HEK293 (cell line): ENCODE measurements around the gene UCK2.

ENCODE experiments used
- CTCF ChIP-seq: fragments of 450-650 bp; formaldehyde crosslinking; IDR thresholded peaks from 2 replicates; pipeline ENCODE4 v1.5.1; 2016; ENCODE audit warnings: missing biosample characterization, missing genetic modification characterization
- MZF1 ChIP-seq: fragments of 450-650 bp; formaldehyde crosslinking; IDR thresholded peaks from 2 replicates; pipeline ENCODE4 v1.5.1; 2017; ENCODE audit warnings: missing biosample characterization, missing genetic modification characterization, borderline replicate concordance
- YY1 ChIP-seq: fragments of 450-650 bp; formaldehyde crosslinking; IDR thresholded peaks from 2 replicates; pipeline ENCODE4 v1.5.1; 2018; ENCODE audit warnings: missing biosample characterization, missing genetic modification characterization
- ZBTB7A ChIP-seq: fragments of 450-650 bp; formaldehyde crosslinking; IDR thresholded peaks from 2 replicates; pipeline ENCODE4 v1.5.1; 2016; ENCODE audit warnings: low read depth, missing biosample characterization, missing genetic modification characterization
- ZFHX2 ChIP-seq: fragments of 450-650 bp; formaldehyde crosslinking; conservative IDR thresholded peaks from 2 replicates; pipeline ENCODE4 v1.5.1; 2016; ENCODE audit warnings: missing biosample characterization, missing genetic modification characterization
- ZNF701 ChIP-seq: fragments of 450-650 bp; formaldehyde crosslinking; IDR thresholded peaks from 2 replicates; pipeline ENCODE4 v1.5.1; 2016; ENCODE audit warnings: missing biosample characterization, missing genetic modification characterization
- TF ChIP-seq, protein P1 (sequence below): fragments of 450-650 bp; formaldehyde crosslinking; IDR thresholded peaks from 2 replicates; pipeline ENCODE4 v1.5.1; 2016; ENCODE audit warnings: missing biosample characterization, missing genetic modification characterization

GRCh38 chr1:165829888-165830287 lies 2.5 kb downstream of the UCK2 start:
- TF ChIP-seq, protein P1, sequence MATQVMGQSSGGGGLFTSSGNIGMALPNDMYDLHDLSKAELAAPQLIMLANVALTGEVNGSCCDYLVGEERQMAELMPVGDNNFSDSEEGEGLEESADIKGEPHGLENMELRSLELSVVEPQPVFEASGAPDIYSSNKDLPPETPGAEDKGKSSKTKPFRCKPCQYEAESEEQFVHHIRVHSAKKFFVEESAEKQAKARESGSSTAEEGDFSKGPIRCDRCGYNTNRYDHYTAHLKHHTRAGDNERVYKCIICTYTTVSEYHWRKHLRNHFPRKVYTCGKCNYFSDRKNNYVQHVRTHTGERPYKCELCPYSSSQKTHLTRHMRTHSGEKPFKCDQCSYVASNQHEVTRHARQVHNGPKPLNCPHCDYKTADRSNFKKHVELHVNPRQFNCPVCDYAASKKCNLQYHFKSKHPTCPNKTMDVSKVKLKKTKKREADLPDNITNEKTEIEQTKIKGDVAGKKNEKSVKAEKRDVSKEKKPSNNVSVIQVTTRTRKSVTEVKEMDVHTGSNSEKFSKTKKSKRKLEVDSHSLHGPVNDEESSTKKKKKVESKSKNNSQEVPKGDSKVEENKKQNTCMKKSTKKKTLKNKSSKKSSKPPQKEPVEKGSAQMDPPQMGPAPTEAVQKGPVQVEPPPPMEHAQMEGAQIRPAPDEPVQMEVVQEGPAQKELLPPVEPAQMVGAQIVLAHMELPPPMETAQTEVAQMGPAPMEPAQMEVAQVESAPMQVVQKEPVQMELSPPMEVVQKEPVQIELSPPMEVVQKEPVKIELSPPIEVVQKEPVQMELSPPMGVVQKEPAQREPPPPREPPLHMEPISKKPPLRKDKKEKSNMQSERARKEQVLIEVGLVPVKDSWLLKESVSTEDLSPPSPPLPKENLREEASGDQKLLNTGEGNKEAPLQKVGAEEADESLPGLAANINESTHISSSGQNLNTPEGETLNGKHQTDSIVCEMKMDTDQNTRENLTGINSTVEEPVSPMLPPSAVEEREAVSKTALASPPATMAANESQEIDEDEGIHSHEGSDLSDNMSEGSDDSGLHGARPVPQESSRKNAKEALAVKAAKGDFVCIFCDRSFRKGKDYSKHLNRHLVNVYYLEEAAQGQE (tag by site-specific recombination): no peak
- TF ChIP-seq ZNF701 (tag by site-specific recombination): no peak
- TF ChIP-seq CTCF (tag by site-specific recombination): no peak
- no peak for TF ChIP-seq ZBTB7A
- TF ChIP-seq YY1 (tag by site-specific recombination): no peak
- no peak for TF ChIP-seq ZFHX2 (tag by site-specific recombination)
- no peak for TF ChIP-seq MZF1 (tag by site-specific recombination)
